GM21390 (cell line): ENCODE results near the gene NDUFS2.
"Not testable (repeated sequence)": the region's sequence is repeated elsewhere in the genome, so short reads cannot be mapped to it uniquely, and the experiment has no call there.

Experiments
- ATAC-seq: cut with Tn5 transposase; IDR thresholded peaks from one replicate; pipeline ENCODE4 v1.9.1; 2021; ENCODE audit not compliant: unreplicated experiment

NDUFS2 gene

GRCh38 chr1:161242313-161242712 is 40.1 kb downstream of the NDUFS2 start:
- ATAC-seq, result no peak

GRCh38 chr1:161244888-161245287 is 42.7 kb downstream of the NDUFS2 start:
- ATAC-seq, result no peak

GRCh38 chr1:161250100-161250499 is 47.9 kb downstream of the NDUFS2 start:
- not testable (repeated sequence) for ATAC-seq

GRCh38 chr1:161250829-161251228 is 48.7 kb downstream of the NDUFS2 start:
- no peak for ATAC-seq

- no peak for ATAC-seq
Observed at GRCh38 chr1:161251579-161251978, 49.4 kb downstream of the NDUFS2 start.

GRCh38 chr1:161255302-161255701 is 53.1 kb downstream of the NDUFS2 start:
- ATAC-seq, result not testable (repeated sequence)

GRCh38 chr1:161255955-161256520 is 53.9 kb downstream of the NDUFS2 start:
- ATAC-seq, result not testable (repeated sequence)

GRCh38 chr1:161257109-161257508 is 54.9 kb downstream of the NDUFS2 start:
- ATAC-seq, result not testable (repeated sequence)

- no peak for ATAC-seq
Observed at GRCh38 chr1:161258439-161259344, 56.5 kb downstream of the NDUFS2 start, which contains the start of gene PCP4L1. PCP4L1 (plus strand) TSS chr1:161258745; CDS start chr1:161258975, 230 bp downstream.

GRCh38 chr1:161259345-161259702 is 57.2 kb downstream of the NDUFS2 start:
- ATAC-seq, result no peak

- no peak for ATAC-seq
Observed at GRCh38 chr1:161259765-161260164, 57.6 kb downstream of the NDUFS2 start.

- no peak for ATAC-seq
Observed at GRCh38 chr1:161260376-161261260, 58.5 kb downstream of the NDUFS2 start.

GRCh38 chr1:161261261-161262235 is 59.4 kb downstream of the NDUFS2 start:
- ATAC-seq, result no peak
